SU-DHL-6 (cell line): ENCODE results near the gene GPATCH8.
"Not testable (repeated sequence)": the region's sequence is repeated elsewhere in the genome, so short reads cannot be mapped to it uniquely, and the experiment has no call there.

Experiments
- H2AFZ ChIP-seq: fragments of 200-600 bp; sonication (generic); 2 replicates; pipeline ENCODE4 v1.6.1; 2014; ENCODE audit warnings: low read depth, mild to moderate bottlenecking, moderate library complexity, mixed read lengths, antibody characterized with exemption, low read length; ENCODE audit not compliant: severe bottlenecking
- H3F3A ChIP-seq: fragments of 200-600 bp; shearing (Covaris generic); 2 replicates; pipeline ENCODE4 v1.6.0; 2016; ENCODE audit warnings: antibody characterized with exemption, mild to moderate bottlenecking; ENCODE audit not compliant: insufficient read depth
- H3K27ac ChIP-seq: fragments of 200-600 bp; sonication (generic); 2 replicates; pipeline ENCODE4 v1.5.1; 2016; ENCODE audit warnings: low read depth, mild to moderate bottlenecking, low read length, moderate library complexity, mixed read lengths
- H3K27me3 ChIP-seq: fragments of 200-600 bp; sonication (generic), shearing (Covaris generic); 2 replicates; pipeline ENCODE4 v1.6.0; 2014; ENCODE audit warnings: mild to moderate bottlenecking, low read length
- H3K36me3 ChIP-seq: fragments of 200-600 bp; sonication (generic); 2 replicates; pipeline ENCODE4 v1.6.1; 2014; ENCODE audit warnings: mild to moderate bottlenecking, low read length, mixed read lengths
- H3K4me2 ChIP-seq: fragments of 300-600, 200-600 bp; shearing (Covaris generic), sonication (generic); 2 replicates; pipeline ENCODE4 v1.6.0; 2014; ENCODE audit warnings: low read length, low read depth, mild to moderate bottlenecking; ENCODE audit not compliant: poor library complexity, severe bottlenecking
- H3K4me3 ChIP-seq: fragments of 200-600 bp; sonication (generic); 2 replicates; pipeline ENCODE4 v1.5.1; 2014; ENCODE audit warnings: antibody characterized with exemption, low read length, mild to moderate bottlenecking, mixed read lengths; ENCODE audit not compliant: insufficient read depth, poor library complexity, severe bottlenecking
- H3K79me2 ChIP-seq: fragments of 200-600 bp; sonication (generic); 2 replicates; pipeline ENCODE4 v1.6.1; 2014; ENCODE audit warnings: mild to moderate bottlenecking, low read length, moderate library complexity; ENCODE audit not compliant: insufficient read depth
- H3K9ac ChIP-seq: fragments of 200-600 bp; sonication (generic); 2 replicates; pipeline ENCODE4 v1.7.0; 2014; ENCODE audit warnings: mild to moderate bottlenecking, low read length
- H3K9me2 ChIP-seq: fragments of 200-600 bp; sonication (generic); replicated peaks from 2 replicates; pipeline ENCODE4 v1.6.1; 2014; ENCODE audit warnings: low read length; ENCODE audit not compliant: insufficient read depth
- H3K9me3 ChIP-seq: fragments of 200-600 bp; sonication (generic); 2 replicates; pipeline ENCODE4 v1.6.1; 2014; ENCODE audit warnings: low read length, mixed read lengths; ENCODE audit not compliant: insufficient read depth
- H4K20me1 ChIP-seq: fragments of 200-600 bp; sonication (generic); 2 replicates; pipeline ENCODE4 v1.6.1; 2014; ENCODE audit warnings: low read depth, mild to moderate bottlenecking, antibody characterized with exemption, low read length, moderate library complexity, mixed read lengths
- CTCF ChIP-seq: fragments of 200-600 bp; sonication (generic); IDR thresholded peaks from one replicate; pipeline ENCODE4 v1.5.1; 2017; ENCODE audit warnings: antibody characterized with exemption, mild to moderate bottlenecking, low read length, moderate library complexity; ENCODE audit not compliant: insufficient read depth, poor library complexity, severe bottlenecking
- EZH2phosphoT487 ChIP-seq: fragments of 200-600 bp; sonication (generic), shearing (Covaris generic); conservative IDR thresholded peaks from 2 replicates; pipeline ENCODE4 v1.6.1; 2018; ENCODE audit warnings: mild to moderate bottlenecking, antibody characterized with exemption, low read length, moderate library complexity, mixed read lengths

GPATCH8 gene

GRCh38 chr17:44396946-44397345, 106.3 kb downstream of the GPATCH8 start:
- Histone ChIP-seq H3K36me3 (peaks cover 3% of the 10 kb centered on the region; the same call in 1 of the 2 replicates), H3K79me2 (no peaks in the 10 kb centered on the region), H3K4me2 (no peak overlapping the region), H3F3A (peaks cover 5% of the 10 kb centered on the region; the same call in 1 of the 2 replicates), H3K27ac (no peak overlapping the region), H3K4me3 (no peak overlapping the region), H4K20me1 (no peaks in the 10 kb centered on the region), H3K9me3 (no peaks in the 10 kb centered on the region), H3K27me3 (no peaks in the 10 kb centered on the region), H2AFZ (no peak overlapping the region), H3K9me2 (no peaks in the 10 kb centered on the region), H3K9ac (no peak overlapping the region)
- TF ChIP-seq CTCF (no peak), EZH2phosphoT487 (no peak)

- no peaks in the 10 kb centered on the region; the same call in 1 of the 2 replicates for H3K36me3 ChIP-seq
- no peaks in the 10 kb centered on the region for H3K79me2 ChIP-seq
- no peak overlapping the region for H3K4me2 ChIP-seq
- peaks cover 5% of the 10 kb centered on the region; the same call in 1 of the 2 replicates for H3F3A ChIP-seq
- H4K20me1 ChIP-seq: no peaks in the 10 kb centered on the region
- H3K27me3 ChIP-seq: no peaks in the 10 kb centered on the region
- no peaks in the 10 kb centered on the region for H3K9me3 ChIP-seq
- H3K9ac ChIP-seq: no peak overlapping the region
- TF ChIP-seq CTCF: no peak
- TF ChIP-seq EZH2phosphoT487: no peak
- no peak overlapping the region for H3K27ac ChIP-seq
- H2AFZ ChIP-seq: no peak overlapping the region
- H3K4me3 ChIP-seq: no peak overlapping the region
- H3K9me2 ChIP-seq: no peaks in the 10 kb centered on the region
Observed at GRCh38 chr17:44394833-44395232, 108.4 kb downstream of the GPATCH8 start.

- H3K27me3 ChIP-seq, H3K79me2 ChIP-seq, H2AFZ ChIP-seq, H3K9ac ChIP-seq, H3K9me2 ChIP-seq, H4K20me1 ChIP-seq, H3K9me3 ChIP-seq, H3K27ac ChIP-seq, H3K36me3 ChIP-seq, H3K4me3 ChIP-seq, H3F3A ChIP-seq, H3K4me2 ChIP-seq: not testable (repeated sequence)
Observed at GRCh38 chr17:44394112-44394511, 109.1 kb downstream of the GPATCH8 start.

- Histone ChIP-seq H3K4me3 (no peak overlapping the region), H3K36me3 (no peaks in the 10 kb centered on the region), H3K9me2 (no peaks in the 10 kb centered on the region), H4K20me1 (no peaks in the 10 kb centered on the region), H3K27me3 (no peaks in the 10 kb centered on the region), H3K4me2 (no peak overlapping the region), H3K9ac (no peak overlapping the region), H3K79me2 (no peaks in the 10 kb centered on the region), H3F3A (peaks cover 5% of the 10 kb centered on the region; the same call in 1 of the 2 replicates), H2AFZ (no peak overlapping the region), H3K27ac (no peak overlapping the region), H3K9me3 (no peaks in the 10 kb centered on the region)
- TF ChIP-seq EZH2phosphoT487 (no peak), CTCF (no peak)
Observed at GRCh38 chr17:44390250-44390870, 112.8 kb downstream of the GPATCH8 start.
